Measurements from ENCODE around the gene RAB31.
"Not testable (repeated sequence)": the region's sequence is repeated elsewhere in the genome, so short reads cannot be mapped to it uniquely, and the experiment has no call there.

RAB31 gene

DNA sequence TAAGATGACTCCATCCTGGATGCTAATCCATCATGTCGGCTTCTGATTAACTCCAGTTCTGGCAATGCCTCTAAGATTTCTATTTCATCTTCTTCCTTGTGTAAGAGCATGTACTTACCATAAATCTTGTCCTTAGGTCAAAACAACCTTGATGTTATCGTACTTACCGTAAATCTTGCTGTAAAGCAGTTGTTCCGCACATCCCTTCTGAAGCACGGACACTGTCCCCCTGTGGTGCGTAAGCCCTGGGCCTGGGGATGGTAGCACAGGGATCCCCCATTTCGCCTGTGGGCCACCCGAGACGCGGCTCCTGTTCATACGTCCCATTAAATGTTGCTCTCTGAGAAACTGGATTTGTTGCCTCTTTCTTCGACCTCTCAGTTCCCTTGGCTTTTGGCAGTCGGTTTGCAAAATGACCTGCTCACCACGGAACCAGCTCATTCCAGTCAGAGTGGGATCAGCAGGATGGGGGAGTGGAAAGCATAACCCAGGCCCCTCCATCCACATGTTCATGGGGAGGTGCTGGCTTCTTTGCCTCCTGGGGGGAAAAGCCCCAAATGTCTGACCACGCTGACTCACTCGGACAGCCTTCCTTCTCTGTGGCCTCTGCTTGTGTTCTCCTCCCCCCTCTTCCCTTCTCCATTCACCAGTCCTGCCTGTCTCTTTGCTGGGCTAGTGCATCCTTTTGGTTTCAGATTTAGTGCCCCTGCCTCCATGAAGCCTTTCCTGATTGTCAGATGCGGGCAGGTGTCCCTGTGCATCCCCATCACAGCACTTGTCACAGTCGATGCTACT lies 49.9 kb downstream of the RAB31 start:
- in situ Hi-C loops (cut with MboI; ENCODE audit: low sequenced_read_pairs): no loop called here

DNA sequence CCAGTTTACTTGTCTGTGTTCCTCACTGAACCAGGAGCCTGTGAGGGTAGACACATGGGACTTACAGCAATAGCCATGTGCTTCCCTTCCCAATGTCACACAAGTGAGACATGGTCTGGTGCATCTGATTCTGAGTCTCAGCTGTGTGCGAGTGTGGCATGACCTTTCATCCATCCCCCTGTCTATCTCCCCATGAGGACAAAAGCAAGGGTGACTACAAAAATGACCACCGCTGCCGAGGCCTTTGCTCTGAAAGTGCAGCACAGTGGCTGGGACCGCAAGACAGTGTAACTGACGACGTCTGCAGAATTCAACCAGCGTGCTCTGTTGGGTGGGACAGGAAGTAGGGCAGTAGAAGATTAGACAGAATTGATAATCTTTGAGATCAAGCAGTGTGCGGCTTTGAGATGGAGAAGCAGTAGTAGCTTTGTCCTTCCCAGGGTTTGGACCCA lies 50.5 kb downstream of the RAB31 start:
- in situ Hi-C loops (cut with MboI; ENCODE audit: low sequenced_read_pairs): no loop called here

DNA sequence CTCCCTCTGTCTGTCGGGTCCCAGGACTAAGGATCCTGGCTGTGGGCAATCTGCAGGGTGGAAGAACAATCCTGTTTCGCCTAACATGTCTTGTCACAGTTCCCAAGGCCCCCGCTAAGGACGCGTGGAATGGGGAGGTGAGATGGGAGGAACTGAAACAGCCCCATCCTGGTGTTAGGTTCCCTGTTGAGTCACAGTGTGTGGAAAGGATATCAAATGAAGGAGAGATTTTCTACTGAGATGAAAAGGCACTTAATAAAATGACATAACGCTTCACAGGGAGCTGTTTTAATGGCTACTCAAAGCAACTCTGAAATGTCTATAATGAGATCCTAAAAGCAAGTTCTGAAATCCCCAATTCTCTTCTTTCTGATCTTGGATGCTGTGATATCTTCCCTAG lies 52.5 kb downstream of the RAB31 start:
- in situ Hi-C loops (cut with MboI; ENCODE audit: low sequenced_read_pairs): no loop called here

DNA sequence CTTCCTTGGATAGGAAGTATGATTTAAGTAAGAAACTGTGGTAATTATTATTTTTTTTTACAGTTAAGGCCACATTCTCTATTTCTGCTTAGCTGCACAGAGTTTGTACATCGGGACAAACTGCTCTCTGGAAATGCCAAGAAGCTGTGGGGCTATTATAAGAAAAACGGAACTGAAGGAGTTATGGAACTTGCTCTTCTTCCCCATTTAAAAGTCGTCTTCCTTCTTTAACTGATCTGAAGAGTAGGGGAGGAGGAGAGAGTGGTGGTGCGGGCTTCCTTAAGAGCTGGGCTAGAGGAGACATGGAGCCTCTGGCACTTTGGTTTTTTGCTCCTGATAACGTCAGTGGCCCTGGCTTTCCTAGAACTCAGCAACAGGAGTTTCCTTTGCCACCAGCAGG lies 54.4 kb downstream of the RAB31 start:
- in situ Hi-C loops (cut with MboI; ENCODE audit: low sequenced_read_pairs): no loop called here

DNA sequence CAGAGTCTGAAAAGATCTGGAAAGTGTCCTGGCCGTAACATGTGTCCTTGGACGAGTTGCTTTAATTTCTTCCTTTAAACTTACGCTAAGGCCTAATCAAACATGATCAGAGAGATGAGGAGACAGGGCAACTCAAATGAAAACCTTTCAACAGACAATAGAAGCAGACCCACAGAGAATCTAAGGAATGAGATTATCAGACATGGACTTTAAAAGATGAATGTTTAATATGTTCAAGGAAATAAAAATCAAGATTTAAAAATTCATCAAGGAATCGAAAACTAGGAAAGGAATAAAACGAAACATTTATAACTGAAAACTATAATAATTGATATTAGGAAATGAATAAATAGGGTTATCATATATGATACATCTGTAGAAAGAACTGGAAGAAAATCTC lies 55.1 kb downstream of the RAB31 start:
- in situ Hi-C loops (cut with MboI; ENCODE audit: low sequenced_read_pairs): no loop called here

DNA sequence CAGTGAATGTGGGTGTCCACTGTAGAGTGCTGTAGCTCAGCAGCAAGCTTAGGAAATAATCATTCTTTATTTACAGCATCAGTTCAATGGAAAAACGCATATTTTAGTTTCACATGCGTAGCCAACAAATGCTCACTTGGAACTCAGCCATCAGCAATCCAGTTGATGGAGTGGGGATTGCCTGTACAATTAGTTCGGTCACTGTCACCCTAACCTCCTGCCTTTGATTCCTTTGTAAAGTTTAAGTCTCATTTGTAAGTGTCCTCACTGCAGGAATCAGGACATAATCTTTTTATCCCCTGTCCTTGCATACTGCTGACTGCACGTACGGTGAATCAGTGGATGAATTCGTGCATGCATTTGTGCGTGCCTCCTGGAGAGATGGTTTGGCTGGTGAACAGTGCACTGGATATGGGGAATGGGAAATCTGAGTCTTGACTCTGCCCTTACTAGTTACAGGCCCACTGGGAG lies 55.9 kb downstream of the RAB31 start:
- in situ Hi-C loops (cut with MboI; ENCODE audit: low sequenced_read_pairs): no loop called here

DNA sequence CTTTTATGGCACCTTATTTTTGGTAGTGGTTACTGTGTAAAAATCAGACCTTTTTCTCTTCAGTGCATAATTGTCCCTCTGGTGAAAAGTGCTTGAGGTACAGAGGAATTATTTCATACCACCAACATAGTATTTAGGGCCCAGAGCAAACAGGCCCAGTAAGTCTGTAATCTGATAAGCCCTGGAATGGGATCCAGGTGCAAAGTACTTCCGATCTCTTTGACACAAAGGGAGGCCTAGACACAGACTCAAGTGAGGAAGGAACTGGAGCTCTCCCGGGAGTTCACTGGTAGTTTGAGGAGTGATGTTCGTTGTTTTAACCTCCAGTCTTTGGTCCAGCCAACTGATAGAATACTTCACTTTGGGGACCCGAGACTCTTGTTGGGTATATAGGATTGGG lies 57.4 kb downstream of the RAB31 start:
- in situ Hi-C loops (cut with MboI; ENCODE audit: low sequenced_read_pairs): no loop called here

DNA sequence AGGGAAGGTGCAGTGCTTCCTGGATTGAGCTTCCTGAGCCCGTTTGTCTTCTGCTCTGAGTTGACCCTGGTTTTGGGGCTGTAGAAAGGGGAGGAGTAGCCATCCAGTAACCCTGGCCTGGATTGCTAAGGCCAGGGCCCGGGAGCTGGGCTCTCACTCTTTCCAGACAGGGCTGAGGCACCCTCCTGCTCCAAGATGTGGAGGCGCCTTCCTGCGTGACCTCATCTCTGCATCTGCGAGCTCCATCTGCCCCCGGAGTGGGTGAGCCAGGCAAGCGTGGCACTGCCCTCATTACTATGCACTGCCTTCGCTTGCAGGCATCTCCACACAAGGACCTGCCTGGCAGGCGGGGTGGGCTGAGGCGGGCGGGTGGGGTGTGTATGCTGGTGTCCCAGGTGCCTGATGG lies 58.0 kb downstream of the RAB31 start:
- in situ Hi-C loops (cut with MboI; ENCODE audit: low sequenced_read_pairs): no loop called here

DNA sequence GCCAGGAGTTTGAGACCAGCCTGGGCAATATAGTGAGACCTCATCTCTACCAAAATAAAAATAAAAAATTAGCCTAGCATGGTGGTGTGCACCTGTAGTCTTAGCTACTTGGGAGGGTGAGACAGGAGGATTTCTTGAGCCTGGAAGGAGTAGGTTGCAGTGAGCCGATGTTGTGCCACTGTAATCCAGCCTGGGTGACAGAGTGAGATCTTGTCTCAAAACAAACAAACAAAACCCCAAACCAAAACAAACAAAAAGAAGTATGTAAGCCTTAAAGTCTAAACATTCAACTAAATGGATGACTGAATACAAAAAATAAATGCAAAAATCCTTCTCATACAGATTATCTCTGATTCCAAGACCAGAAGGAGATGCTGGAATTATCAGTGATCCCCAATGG lies 58.6 kb downstream of the RAB31 start:
- in situ Hi-C loops (cut with MboI; ENCODE audit: low sequenced_read_pairs): no loop called here

DNA sequence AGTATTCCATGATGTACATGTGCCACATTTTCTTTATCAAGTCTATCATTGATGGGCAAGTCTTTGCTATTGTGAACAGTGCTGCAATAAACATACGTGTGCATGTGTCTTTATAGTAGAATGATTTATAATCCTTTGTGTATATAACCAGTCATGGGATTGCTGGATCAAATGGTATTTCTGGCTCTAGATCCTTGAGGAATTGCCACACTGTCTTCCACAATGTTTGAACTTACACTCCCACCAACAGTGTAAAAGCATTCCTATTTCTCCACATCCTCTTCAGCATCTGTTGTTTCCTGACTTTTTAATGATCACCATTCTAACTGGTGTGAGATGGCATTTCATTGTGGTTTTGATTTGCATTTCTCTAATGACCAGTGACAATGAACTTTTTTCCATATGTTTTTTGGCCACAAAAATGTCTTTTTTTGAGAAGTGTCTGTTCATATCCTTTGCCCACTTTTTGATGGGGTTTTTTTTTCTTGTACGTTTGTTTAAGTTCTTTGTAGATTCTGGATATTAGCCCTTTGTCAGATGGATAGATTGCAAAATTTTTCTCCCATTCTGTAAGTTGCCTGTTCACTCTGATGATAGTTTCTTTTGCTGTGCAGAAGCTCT lies 60.1 kb downstream of the RAB31 start:
- in situ Hi-C loops (cut with MboI; ENCODE audit: low sequenced_read_pairs): not testable (repeated sequence)

DNA sequence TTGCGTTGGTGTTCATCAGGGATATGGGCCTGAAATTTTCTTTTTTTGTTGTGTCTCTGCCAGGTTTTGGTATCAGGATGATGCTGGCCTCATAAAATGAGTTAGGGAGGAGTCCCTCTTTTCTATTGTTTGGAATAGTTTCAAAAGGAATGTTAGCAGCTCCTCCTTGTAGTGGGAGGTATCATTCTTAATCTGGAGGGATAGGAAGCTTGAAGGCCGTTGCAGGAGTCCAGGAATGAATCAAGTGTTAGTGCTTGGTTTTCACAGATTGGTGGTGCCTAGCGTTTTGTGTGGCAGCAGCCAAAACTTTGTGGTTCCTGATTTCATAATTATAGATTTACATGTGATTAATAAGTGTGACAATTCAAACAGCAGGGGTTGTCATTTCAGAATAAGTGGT lies 62.0 kb downstream of the RAB31 start:
- in situ Hi-C loops (cut with MboI; ENCODE audit: low sequenced_read_pairs): not testable (repeated sequence)

DNA sequence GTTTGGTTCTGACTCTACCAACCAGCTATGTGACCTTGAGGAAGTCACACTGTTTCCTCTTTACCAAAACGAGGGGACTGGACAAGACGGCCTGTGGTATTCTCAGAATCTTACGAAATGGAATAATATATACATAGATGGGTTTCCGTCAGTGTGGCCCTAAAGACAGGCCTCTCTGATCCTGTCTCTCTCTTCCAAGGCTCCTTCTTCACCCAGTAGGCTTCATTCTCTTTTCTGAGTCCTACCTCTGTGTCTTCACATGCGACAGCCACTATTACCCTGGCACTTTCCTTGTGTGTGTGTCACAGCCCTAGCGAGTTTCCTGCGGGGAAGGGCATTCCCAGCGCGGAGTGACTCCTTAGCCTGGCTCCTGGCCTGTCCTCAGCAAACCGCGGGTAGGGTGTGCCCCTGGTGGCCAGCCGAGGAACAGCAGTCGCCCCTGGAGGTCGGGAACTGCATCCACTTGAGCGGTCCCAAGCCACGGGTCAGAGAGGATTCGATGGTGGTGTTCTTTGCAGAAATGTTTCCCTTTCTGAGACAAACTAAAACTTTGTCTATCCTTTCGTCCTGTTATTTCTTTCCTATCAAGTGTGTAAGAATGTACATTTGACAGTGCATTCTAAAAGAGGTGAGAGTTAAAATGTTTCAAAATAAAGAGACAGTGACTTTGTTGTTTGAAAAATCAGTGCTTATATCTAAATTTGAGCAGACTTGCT lies 63.3 kb downstream of the RAB31 start:
- in situ Hi-C loops (cut with MboI; ENCODE audit: low sequenced_read_pairs): no loop called here

DNA sequence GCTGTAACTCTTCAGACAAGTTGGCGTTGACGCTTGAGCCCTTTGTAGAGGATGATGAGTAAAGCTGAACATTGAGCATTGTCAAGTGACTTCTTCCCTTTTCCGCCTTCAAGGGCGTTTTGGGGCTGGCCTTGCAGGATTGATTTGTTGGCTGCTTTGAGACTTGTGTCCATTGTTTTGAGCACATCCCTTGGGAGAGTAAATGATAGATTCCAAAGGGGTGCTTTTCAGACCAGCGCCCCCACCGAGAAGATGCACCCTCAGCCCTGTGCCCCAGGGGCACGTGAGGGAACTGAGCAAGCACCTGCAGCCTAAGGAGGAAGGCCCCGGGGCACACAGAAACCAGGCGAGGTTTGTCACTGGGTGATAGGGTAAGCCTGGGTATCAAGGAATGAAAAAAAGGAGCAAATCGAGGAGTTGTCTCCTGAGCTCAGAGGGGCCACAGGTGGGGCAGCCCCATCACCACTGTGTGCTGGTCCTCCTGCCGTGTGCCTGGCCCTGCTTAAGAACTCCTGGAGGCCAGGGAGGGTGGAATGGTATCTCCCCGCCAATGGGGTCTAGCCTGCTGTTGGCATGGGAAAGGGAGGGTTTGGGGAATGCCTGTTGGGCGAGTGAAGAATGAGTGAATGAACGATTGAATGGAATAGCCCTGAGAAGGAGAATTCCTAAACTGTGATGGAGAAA lies 64.0 kb downstream of the RAB31 start:
- in situ Hi-C loops (cut with MboI; ENCODE audit: low sequenced_read_pairs): no loop called here

DNA sequence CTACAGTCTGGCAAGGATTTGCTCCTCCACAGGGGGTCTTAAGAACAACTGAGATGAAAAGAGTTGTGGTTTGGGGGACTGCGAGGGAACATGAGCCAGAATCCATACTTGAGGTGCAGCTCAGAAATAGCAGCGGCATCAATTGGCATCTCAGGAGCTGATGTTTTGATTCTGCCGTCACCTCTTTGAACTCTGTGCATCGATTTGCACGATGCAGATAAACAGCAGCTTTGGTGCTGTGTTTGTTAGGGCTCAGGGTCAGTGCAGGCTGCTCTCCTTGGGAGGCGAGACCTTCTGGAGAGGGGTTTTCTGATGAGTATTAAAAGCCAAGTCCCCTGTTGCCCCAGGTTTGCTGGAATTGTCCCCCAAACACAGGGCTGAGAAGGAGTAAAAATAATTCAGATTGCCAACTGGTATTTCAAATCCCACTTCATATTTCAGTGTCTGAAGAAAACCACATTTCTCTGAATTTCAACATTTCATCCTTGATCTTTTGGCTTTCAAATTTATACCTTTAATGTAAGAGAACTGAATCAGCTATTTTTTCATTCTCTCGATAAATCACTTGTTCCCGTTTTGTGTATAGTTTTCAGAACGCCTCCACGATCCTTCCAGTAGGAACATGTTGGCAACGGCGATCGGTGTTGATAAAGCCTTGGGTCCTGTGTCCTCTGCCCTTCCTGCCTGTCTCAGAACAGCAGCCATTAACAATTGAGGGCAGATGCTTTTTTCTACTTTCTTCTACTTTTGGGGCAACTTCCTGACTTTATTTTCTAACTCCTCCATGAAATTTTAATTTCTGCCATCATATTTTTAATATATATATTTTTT lies 65.0 kb downstream of the RAB31 start:
- in situ Hi-C loops (cut with MboI; ENCODE audit: low sequenced_read_pairs): no loop called here

DNA sequence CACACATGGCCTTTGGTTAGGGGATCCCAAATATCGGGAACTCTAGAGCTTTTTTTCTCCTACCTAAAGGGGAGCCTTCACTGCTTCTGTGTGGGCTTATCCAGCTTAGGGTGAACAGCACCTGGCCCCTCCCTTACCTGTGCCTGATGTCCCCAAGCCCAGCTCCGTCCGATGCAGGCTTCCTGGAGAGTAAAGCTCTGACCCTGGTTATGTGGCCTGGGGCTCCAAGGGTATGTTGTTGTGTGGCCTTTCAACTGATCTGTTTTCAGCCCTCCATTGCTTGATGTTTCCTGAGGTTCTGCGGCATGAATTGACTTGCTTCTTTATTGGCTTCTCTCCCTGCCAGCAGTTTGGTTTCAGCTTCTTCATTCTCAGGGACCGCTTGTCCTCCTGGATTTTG lies 66.0 kb downstream of the RAB31 start:
- in situ Hi-C loops (cut with MboI; ENCODE audit: low sequenced_read_pairs): no loop called here

DNA sequence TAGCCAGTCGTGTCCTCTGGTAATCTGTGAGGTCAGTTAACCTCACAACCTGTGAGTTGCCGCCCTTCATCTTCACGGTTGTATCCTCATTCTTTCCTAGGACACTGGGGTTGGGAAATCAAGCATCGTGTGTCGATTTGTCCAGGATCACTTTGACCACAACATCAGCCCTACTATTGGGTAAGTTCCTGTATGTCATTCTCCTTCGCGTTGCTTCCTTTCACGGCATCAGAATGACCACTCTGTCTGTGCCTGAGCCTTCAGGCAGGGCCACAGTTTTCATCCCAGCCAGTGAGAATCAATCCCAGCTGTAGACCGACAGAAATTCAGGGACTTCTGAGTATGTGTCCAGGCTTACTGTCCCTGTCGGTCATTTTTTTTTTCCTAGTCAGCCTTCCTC lies 67.1 kb downstream of the RAB31 start:
- in situ Hi-C loops (cut with MboI; ENCODE audit: low sequenced_read_pairs): no loop called here

DNA sequence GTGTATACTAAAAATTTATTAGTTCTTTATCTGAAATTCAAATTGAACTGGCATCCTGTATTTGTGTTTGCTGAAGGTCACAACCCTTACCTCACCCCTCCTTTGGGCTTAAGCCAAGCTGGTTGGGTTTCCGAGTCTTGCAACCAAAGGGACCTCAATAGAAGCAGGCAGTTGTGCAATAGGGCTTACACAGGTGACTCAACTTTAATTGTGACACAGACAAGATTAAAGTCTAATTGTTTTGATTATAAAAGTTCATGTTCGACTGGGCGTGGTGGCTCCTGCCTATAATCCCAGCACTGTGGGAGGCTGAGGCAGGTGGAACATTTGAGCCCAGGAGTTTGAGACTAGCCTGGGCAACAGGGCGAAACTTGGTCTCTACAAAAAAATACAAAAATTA lies 71.5 kb downstream of the RAB31 start:
- in situ Hi-C loops (cut with MboI; ENCODE audit: low sequenced_read_pairs): no loop called here

DNA sequence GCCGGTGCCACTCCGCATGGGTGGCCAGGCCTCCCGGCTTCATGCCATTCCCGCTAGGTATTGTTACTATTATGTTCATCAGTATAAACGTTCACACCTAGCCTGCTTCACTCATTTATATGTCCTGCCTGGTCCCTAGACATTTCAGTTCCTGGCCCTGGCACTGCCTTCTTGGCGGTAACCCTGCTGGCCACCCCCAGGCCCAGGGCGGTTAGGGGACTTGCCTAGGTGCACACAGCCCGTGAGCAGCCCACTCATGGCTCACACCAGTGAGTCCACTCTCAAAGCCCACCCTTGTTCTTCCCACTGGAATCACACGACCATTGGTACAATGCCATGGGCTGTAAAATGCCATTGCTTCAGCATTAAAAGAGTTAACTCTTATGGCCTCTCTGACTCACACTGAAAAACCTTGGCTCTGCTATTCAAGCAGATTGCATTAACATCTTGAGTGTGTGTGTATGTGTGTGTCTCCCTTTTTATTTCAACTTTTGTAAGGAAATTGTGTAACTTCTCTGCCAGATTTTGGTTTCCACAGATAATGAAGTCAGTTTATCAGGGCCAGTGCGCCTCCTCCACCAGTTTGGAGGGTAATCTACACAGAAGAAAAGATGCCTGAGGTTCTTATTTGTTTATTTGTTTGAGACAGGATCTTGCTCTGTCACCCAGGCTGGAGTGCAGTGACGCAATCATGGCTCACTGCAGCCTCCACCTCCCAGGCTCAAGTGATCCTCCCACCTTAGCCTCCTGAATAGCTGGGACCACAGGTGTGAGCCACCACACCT lies 74.2 kb downstream of the RAB31 start:
- in situ Hi-C loops (cut with MboI; ENCODE audit: low sequenced_read_pairs): no loop called here

DNA sequence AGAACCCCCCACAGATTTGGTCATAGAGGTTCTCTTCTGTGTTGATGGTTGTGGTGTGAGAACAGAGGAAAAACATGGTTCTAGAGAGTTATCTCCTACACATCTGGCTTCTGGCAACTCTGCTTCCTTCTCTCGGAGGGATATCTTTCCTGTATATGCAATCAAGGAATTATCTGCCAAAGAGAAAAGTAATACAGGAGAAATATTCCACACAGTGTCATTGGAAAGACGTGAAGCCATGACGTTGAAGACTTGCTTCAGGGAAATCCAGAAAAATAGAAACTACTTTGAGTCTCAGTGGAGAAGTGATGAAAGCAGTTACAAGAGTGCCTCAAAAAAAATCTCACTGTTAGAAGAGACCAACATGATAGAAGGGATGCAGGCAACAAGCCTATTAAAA lies 78.5 kb downstream of the RAB31 start:
- in situ Hi-C loops (cut with MboI; ENCODE audit: low sequenced_read_pairs): no loop called here

DNA sequence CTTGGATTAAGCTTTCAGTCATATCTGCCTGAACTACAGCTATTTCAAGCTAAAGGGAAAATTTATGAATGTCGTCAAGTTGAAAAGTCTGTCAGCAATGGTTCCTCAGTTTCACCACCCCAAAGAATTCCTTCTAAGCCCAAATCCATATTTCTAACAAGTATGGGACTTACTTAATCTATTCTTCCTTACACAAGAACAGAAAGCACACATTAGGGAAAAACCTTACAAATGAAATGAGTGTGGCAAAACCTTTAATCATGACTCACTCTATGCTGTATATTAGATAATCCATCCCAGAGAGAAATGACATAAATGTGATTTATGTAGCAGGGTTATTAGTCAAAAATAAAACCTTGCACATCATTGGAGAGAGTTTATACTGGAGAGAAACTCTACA lies 78.9 kb downstream of the RAB31 start:
- in situ Hi-C loops (cut with MboI; ENCODE audit: low sequenced_read_pairs): no loop called here
